SK-N-SH treated with all-trans-retinoic acid at 6 μM for 48 hours (cell line): ENCODE results near the gene CSTF2.

Source experiments
- ATAC-seq: fragments of 200-7000 bp; cut with Tn5 transposase; 3 replicates; pipeline ENCODE4 v1.9.1; 2020; ENCODE audit warnings: mild to moderate bottlenecking, moderate library complexity
- CSDC2 ChIP-seq: fragments of 250-450 bp; sonication (Bioruptor Pico); IDR thresholded peaks from 2 replicates; pipeline ENCODE4 v1.5.0; 2020; ENCODE audit warnings: mild to moderate bottlenecking, moderate library complexity
- ESRRG ChIP-seq: fragments of 250-450 bp; sonication (Bioruptor Pico); IDR thresholded peaks from 2 replicates; pipeline ENCODE4 v1.6.1; 2021; ENCODE audit warnings: mild to moderate bottlenecking
- GLIS3 ChIP-seq: fragments of 250-450 bp; sonication (Bioruptor Pico); IDR thresholded peaks from 2 replicates; pipeline ENCODE4 v1.5.0; 2020; ENCODE audit warnings: mild to moderate bottlenecking, moderate library complexity
- ISL1 ChIP-seq: fragments of 250-450 bp; sonication (Bioruptor Pico); IDR thresholded peaks from 2 replicates; pipeline ENCODE4 v2.1.2; 2022; ENCODE audit warnings: mild to moderate bottlenecking, moderate library complexity
- OSR1 ChIP-seq: fragments of 250-450 bp; sonication (Bioruptor Pico); IDR thresholded peaks from 2 replicates; pipeline ENCODE4 v1.8.0; 2022; ENCODE audit warnings: moderate library complexity, mild to moderate bottlenecking, inconsistent platforms
- PPARA ChIP-seq: fragments of 250-450 bp; sonication (Bioruptor Pico); IDR thresholded peaks from 2 replicates; pipeline ENCODE4 v1.5.0; 2020; ENCODE audit warnings: mild to moderate bottlenecking, borderline replicate concordance
- RARB ChIP-seq: fragments of 250-450 bp; sonication (Bioruptor Pico); IDR thresholded peaks from 2 replicates; pipeline ENCODE4 v1.8.0; 2021; ENCODE audit warnings: mild to moderate bottlenecking, moderate library complexity
- SNAI2 ChIP-seq: fragments of 250-450 bp; sonication (Bioruptor Pico); IDR thresholded peaks from 2 replicates; pipeline ENCODE4 v1.5.0; 2020; ENCODE audit warnings: mild to moderate bottlenecking, moderate library complexity
- TCF4 ChIP-seq: fragments of 250-450 bp; sonication (Bioruptor Pico); IDR thresholded peaks from 2 replicates; pipeline ENCODE4 v1.8.0; 2021; ENCODE audit warnings: mild to moderate bottlenecking, moderate library complexity, borderline replicate concordance
- TOX ChIP-seq: fragments of 250-450 bp; sonication (Bioruptor Pico); IDR thresholded peaks from 2 replicates; pipeline ENCODE4 v1.8.0; 2021; ENCODE audit warnings: mild to moderate bottlenecking, moderate library complexity, borderline replicate concordance
- ZC3H10 ChIP-seq: fragments of 250-450 bp; sonication (Bioruptor Pico); IDR thresholded peaks from 2 replicates; pipeline ENCODE4 v1.5.1; 2021; ENCODE audit warnings: mild to moderate bottlenecking, moderate library complexity
- ZFP3 ChIP-seq: fragments of 250-450 bp; sonication (Bioruptor Pico); IDR thresholded peaks from 2 replicates; pipeline ENCODE4 v1.5.0; 2020; ENCODE audit warnings: mild to moderate bottlenecking, moderate library complexity
- ZFP30 ChIP-seq: fragments of 450-650 bp; formaldehyde crosslinking; IDR thresholded peaks from 2 replicates; pipeline ENCODE4 v1.5.0; 2022; ENCODE audit warnings: mild to moderate bottlenecking, moderate library complexity
- ZNF565 ChIP-seq: fragments of 450-650 bp; formaldehyde crosslinking; conservative IDR thresholded peaks from 2 replicates; pipeline ENCODE4 v1.5.0; 2020; ENCODE audit warnings: low read depth, mild to moderate bottlenecking, moderate library complexity
- ZNF70 ChIP-seq: fragments of 450-650 bp; formaldehyde crosslinking; IDR thresholded peaks from 2 replicates; pipeline ENCODE4 v1.5.0; 2020; ENCODE audit warnings: mild to moderate bottlenecking, moderate library complexity
- ZNF8 ChIP-seq: fragments of 450-650 bp; formaldehyde crosslinking; IDR thresholded peaks from 2 replicates; pipeline ENCODE4 v1.5.0; 2020; ENCODE audit warnings: mild to moderate bottlenecking, moderate library complexity
- TF ChIP-seq, protein P1 (sequence below): fragments of 250-450 bp; sonication (Bioruptor Pico); IDR thresholded peaks from 2 replicates; pipeline ENCODE4 v1.5.0; 2020; ENCODE audit warnings: mild to moderate bottlenecking, moderate library complexity
- TF ChIP-seq, protein P2 (sequence below): fragments of 250-450 bp; sonication (Bioruptor Pico); IDR thresholded peaks from 2 replicates; pipeline ENCODE4 v1.8.0; 2021; ENCODE audit warnings: low read depth, mild to moderate bottlenecking, moderate library complexity, borderline replicate concordance
- TF ChIP-seq, protein P3 (sequence below): fragments of 250-450 bp; sonication (Bioruptor Pico); IDR thresholded peaks from 2 replicates; pipeline ENCODE4 v1.5.1; 2020; ENCODE audit warnings: low read depth, mild to moderate bottlenecking, moderate library complexity
- TF ChIP-seq, protein P4 (sequence below): fragments of 250-450 bp; sonication (Bioruptor Pico); IDR thresholded peaks from 2 replicates; pipeline ENCODE4 v1.5.1; 2021; ENCODE audit warnings: mild to moderate bottlenecking, moderate library complexity

CSTF2 gene

DNA sequence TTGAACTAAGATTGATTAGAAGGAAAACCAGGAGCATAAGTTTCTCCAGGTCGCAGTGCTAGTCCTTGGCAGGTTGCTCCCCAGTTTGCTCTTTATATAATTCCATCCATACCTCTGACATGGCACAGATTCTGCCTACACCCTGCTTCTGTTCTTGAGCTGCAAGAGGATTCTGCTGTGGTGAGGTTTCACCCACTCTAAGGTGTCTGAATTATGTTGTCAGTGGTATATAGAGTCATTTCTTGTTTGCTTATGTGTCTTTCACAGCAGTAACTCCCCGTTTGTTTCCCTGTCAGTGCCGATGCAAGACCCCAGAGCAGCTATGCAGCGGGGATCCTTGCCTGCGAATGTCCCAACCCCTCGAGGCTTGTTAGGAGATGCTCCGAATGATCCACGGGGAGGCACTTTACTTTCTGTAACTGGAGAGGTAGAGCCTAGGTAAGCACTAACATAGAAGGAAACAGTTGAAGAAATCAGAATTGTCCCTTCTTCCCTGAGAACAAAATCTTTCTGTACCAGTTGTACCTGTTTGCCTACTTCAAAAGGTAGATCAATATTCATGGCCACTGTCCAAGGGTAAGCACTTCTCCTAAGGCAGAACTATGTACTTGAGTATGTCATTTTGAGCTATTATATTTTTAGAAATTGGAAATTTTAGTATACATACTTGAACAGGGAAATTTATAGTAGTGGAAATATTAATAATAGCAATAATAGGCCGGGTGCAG is 11.2 kb downstream of the CSTF2 start:
- no peak for ATAC-seq
- TF ChIP-seq TCF4 (no peak), ZNF70 (CRISPR knock-in tag) (no peak), ZC3H10 (CRISPR knock-in tag) (no peak), PPARA (CRISPR knock-in tag) (no peak)
- TF ChIP-seq, protein P1, sequence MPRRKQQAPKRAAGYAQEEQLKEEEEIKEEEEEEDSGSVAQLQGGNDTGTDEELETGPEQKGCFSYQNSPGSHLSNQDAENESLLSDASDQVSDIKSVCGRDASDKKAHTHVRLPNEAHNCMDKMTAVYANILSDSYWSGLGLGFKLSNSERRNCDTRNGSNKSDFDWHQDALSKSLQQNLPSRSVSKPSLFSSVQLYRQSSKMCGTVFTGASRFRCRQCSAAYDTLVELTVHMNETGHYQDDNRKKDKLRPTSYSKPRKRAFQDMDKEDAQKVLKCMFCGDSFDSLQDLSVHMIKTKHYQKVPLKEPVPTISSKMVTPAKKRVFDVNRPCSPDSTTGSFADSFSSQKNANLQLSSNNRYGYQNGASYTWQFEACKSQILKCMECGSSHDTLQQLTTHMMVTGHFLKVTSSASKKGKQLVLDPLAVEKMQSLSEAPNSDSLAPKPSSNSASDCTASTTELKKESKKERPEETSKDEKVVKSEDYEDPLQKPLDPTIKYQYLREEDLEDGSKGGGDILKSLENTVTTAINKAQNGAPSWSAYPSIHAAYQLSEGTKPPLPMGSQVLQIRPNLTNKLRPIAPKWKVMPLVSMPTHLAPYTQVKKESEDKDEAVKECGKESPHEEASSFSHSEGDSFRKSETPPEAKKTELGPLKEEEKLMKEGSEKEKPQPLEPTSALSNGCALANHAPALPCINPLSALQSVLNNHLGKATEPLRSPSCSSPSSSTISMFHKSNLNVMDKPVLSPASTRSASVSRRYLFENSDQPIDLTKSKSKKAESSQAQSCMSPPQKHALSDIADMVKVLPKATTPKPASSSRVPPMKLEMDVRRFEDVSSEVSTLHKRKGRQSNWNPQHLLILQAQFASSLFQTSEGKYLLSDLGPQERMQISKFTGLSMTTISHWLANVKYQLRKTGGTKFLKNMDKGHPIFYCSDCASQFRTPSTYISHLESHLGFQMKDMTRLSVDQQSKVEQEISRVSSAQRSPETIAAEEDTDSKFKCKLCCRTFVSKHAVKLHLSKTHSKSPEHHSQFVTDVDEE, result no peak
- TF ChIP-seq, protein P2, sequence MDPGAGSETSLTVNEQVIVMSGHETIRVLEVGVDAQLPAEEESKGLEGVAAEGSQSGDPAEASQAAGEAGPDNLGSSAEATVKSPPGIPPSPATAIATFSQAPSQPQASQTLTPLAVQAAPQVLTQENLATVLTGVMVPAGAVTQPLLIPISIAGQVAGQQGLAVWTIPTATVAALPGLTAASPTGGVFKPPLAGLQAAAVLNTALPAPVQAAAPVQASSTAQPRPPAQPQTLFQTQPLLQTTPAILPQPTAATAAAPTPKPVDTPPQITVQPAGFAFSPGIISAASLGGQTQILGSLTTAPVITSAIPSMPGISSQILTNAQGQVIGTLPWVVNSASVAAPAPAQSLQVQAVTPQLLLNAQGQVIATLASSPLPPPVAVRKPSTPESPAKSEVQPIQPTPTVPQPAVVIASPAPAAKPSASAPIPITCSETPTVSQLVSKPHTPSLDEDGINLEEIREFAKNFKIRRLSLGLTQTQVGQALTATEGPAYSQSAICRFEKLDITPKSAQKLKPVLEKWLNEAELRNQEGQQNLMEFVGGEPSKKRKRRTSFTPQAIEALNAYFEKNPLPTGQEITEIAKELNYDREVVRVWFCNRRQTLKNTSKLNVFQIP (CRISPR knock-in tag), result no peak

DNA sequence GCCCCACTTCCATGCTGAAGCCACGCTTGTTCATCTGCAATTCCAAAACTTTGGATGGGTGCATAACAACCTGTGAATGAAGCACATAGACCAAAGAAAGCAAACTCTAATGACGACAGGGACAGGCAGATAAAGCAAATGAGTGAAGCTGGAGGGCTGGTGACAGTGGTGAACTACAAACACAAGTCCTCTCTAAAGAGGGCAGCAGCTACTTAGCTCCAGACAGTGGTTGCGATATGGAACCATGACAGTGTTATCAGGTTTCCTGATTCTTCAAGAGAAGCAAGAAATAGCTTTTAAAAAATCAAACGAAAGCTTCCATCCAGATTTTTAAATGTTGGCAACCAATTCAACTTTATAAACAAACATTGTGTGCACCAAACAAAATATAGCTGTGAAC is 30.1 kb downstream of the CSTF2 start:
- no peak for TF ChIP-seq ZNF70 (CRISPR knock-in tag)
- TF ChIP-seq, protein P2 (CRISPR knock-in tag), result no peak
- TF ChIP-seq, protein P3, sequence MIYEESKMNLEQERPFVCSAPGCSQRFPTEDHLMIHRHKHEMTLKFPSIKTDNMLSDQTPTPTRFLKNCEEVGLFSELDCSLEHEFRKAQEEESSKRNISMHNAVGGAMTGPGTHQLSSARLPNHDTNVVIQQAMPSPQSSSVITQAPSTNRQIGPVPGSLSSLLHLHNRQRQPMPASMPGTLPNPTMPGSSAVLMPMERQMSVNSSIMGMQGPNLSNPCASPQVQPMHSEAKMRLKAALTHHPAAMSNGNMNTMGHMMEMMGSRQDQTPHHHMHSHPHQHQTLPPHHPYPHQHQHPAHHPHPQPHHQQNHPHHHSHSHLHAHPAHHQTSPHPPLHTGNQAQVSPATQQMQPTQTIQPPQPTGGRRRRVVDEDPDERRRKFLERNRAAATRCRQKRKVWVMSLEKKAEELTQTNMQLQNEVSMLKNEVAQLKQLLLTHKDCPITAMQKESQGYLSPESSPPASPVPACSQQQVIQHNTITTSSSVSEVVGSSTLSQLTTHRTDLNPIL (CRISPR knock-in tag), result no peak
- no peak for TF ChIP-seq SNAI2
- TF ChIP-seq ESRRG (CRISPR knock-in tag), result no peak
- no peak for TF ChIP-seq GLIS3 (CRISPR knock-in tag)
- TF ChIP-seq ZNF565, result no peak
- TF ChIP-seq ZNF8 (CRISPR knock-in tag), result no peak
- no peak for TF ChIP-seq RARB (CRISPR knock-in tag)
- no peak for TF ChIP-seq TOX (CRISPR knock-in tag)
- TF ChIP-seq ZFP30 (CRISPR knock-in tag), result no peak
- no peak for TF ChIP-seq ISL1 (CRISPR knock-in tag)
- no peak for TF ChIP-seq OSR1
- TF ChIP-seq, protein P4, sequence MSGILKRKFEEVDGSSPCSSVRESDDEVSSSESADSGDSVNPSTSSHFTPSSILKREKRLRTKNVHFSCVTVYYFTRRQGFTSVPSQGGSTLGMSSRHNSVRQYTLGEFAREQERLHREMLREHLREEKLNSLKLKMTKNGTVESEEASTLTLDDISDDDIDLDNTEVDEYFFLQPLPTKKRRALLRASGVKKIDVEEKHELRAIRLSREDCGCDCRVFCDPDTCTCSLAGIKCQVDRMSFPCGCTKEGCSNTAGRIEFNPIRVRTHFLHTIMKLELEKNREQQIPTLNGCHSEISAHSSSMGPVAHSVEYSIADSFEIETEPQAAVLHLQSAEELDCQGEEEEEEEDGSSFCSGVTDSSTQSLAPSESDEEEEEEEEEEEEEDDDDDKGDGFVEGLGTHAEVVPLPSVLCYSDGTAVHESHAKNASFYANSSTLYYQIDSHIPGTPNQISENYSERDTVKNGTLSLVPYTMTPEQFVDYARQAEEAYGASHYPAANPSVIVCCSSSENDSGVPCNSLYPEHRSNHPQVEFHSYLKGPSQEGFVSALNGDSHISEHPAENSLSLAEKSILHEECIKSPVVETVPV (CRISPR knock-in tag), result no peak
- no peak for TF ChIP-seq ZC3H10 (CRISPR knock-in tag)
- no peak for TF ChIP-seq CSDC2 (CRISPR knock-in tag)
- TF ChIP-seq ZFP3 (CRISPR knock-in tag), result no peak

DNA sequence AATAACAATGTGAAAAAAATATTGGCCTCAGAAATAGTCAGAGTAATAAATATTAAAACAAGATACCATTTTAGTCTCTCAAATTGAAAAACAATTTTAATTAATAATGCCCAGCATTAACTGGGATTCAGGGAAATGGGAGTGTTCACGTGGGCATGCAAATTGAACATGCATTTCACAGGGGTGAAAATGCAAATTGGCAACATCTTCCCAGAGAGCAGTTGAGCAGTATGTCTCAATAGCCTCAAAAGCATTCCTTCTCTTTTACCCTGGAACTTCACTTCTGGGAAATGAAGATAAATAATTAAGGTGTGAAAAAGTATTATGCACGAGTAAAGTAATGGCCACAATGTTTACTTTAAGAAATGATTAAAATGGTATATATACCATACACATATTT is 32.6 kb downstream of the CSTF2 start:
- no peak for ATAC-seq
- TF ChIP-seq PPARA (CRISPR knock-in tag) (no peak), ZNF70 (CRISPR knock-in tag) (no peak), ESRRG (CRISPR knock-in tag) (no peak), ZNF565 (no peak), ZNF8 (CRISPR knock-in tag) (no peak), SNAI2 (no peak)
- TF ChIP-seq, all 23 proteins: peak for 0

More for the DNA sequence above, 30.1 kb downstream of the CSTF2 start:
- no peak for ATAC-seq
